ENCODE data around the gene ASTL.

ASTL gene

GRCh38 chr2:96109361-96109680 lies 29.0 kb downstream of the ASTL start:
- H3K4me3 ChIP-seq (ENCODE audit: low read depth, low read length): no peak overlapping the region
- no peak for TF ChIP-seq CTCF (IDR thresholded peaks at IDR 0.05; ENCODE audit: low read depth, low read length, missing control alignments)
- DNase-seq: no peak
- in situ Hi-C loops (cut with HindIII; ENCODE audit: low pct_ligation_motif_present, low sequenced_read_pairs): no loop called here
- no peaks in the 10 kb centered on the region for H3K27me3 ChIP-seq (replicated peaks)
- no peak overlapping the region for H3K27ac ChIP-seq
- no peaks in the 10 kb centered on the region for H3K36me3 ChIP-seq (replicated peaks)

DNA sequence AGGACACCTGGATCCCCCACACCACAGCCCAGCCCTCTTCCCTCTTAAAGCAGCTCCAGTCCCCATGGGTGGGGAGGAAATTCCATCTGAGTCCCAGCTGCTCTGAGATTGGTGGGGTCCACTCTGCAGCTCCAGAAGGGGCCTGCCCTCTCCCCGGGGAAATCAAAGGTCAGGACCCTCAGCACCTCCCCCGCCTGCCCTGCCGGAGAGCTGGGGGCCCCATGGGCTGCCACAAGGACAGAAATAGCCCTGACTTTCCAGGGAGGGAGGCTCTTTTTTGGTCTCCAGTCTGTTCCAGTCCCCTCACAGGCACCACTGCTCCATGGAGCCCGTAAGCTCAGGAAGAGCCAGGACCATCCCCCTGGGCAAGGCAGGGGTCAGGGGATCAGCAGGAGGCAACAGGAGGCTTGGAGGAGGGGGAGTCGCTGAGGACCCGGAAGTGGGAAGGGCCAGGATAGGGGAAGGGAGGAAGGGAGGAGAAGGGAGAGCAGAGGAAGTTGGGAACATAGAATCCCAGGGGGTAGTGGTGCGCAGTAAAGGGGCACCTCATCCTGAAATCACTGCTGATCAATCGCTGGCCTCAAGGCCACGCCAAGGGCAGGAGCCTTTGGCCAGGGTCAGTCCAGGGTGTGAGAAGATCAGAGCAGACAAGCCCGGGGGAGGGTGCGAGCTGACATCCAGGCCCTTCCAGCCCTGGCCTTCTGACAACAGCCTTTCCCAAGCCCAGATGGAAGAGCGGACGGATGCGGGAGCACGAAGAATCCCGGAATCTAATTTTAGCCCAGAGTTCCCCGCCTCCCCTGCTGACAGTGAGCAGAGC lies 29.6 kb downstream of the ASTL start:
- Histone ChIP-seq H3K4me3 (ENCODE audit: low read depth, low read length) (no peak overlapping the region), H3K27me3 (replicated peaks) (no peaks in the 10 kb centered on the region), H3K36me3 (replicated peaks) (no peaks in the 10 kb centered on the region), H3K27ac (no peak overlapping the region)
- no peak for TF ChIP-seq CTCF (IDR thresholded peaks at IDR 0.05; ENCODE audit: low read depth, low read length, missing control alignments)
- in situ Hi-C loops (cut with HindIII; ENCODE audit: low pct_ligation_motif_present, low sequenced_read_pairs): no loop called here
- DNase-seq: no peak

DNA sequence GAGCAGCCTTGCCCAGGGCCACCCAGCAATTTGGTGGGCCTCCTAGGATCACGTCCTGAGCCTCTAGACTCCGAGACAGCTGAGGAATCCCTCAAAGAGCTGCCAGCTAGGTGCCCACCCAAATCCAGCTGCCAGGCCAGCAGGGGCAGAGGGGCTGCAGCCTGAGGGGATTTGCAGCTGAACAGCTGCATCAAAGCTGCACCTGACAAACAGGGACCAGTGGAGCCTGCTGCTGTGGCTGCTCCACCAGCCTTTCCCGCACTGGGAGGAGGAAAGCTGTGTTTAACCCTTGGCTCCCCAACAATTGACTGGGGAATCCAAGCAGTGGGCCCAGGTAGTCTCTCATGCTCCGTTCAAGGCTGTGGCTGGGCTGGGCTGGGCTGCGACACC lies 30.2 kb downstream of the ASTL start:
- in situ Hi-C loops (cut with HindIII; ENCODE audit: low pct_ligation_motif_present, low sequenced_read_pairs): no loop called here
- Histone ChIP-seq H3K27ac (no peak overlapping the region), H3K36me3 (replicated peaks) (no peaks in the 10 kb centered on the region), H3K27me3 (replicated peaks) (no peaks in the 10 kb centered on the region), H3K4me3 (ENCODE audit: low read depth, low read length) (no peak overlapping the region)
- DNase-seq: no peak
- TF ChIP-seq CTCF (IDR thresholded peaks at IDR 0.05; ENCODE audit: low read depth, low read length, missing control alignments): no peak

GRCh38 chr2:96107708-96108065 lies 30.6 kb downstream of the ASTL start:
- Histone ChIP-seq H3K27ac (no peak overlapping the region), H3K36me3 (replicated peaks) (no peaks in the 10 kb centered on the region), H3K4me3 (ENCODE audit: low read depth, low read length) (no peak overlapping the region), H3K27me3 (replicated peaks) (no peaks in the 10 kb centered on the region)
- TF ChIP-seq CTCF (IDR thresholded peaks at IDR 0.05; ENCODE audit: low read depth, low read length, missing control alignments): no peak
- no peak for DNase-seq
- in situ Hi-C loops (cut with HindIII; ENCODE audit: low pct_ligation_motif_present, low sequenced_read_pairs): no loop called here

- no peak overlapping the region for H3K27ac ChIP-seq
- no peaks in the 10 kb centered on the region for H3K27me3 ChIP-seq (replicated peaks)
- no peak for TF ChIP-seq CTCF (IDR thresholded peaks at IDR 0.05; ENCODE audit: low read depth, low read length, missing control alignments)
- H3K36me3 ChIP-seq (replicated peaks): no peaks in the 10 kb centered on the region
- in situ Hi-C loops (cut with HindIII; ENCODE audit: low pct_ligation_motif_present, low sequenced_read_pairs): no loop called here
- no peak for DNase-seq
- H3K4me3 ChIP-seq (ENCODE audit: low read depth, low read length): no peak overlapping the region
Measured at GRCh38 chr2:96106991-96107707, 31.2 kb downstream of the ASTL start.
